Activated T-cell treated with anti-CD3 and anti-CD28 coated beads, Interleukin-2, amount 50 U/mL, for 72 hours (primary cell): ENCODE results near the gene DNAI2. TPM values are rescaled to one million over a fixed set of nuclear protein-coding genes. Genes with fewer than 3 reads are reported as not detected.

Source experiments
- ATAC-seq, 2 donors: fragments of 150-1000 bp; cut with Tn5 transposase; replicated peaks in 1 of 2; 2 replicates each; pipeline ENCODE4 v1.10.0; 2021; ENCODE audit warnings: moderate library complexity in 2 of 2, mild to moderate bottlenecking in 1 of 2
- DNase-seq, 2 donors: peaks; one replicate each; pipeline ENCODE4 v3.0.0; 2021 to 2022; ENCODE audit warnings: mixed read lengths in 1 of 2
- H3K27ac Mint-ChIP-seq: one replicate; pipeline ENCODE4 v1.8.0; 2022; ENCODE audit warnings: mild to moderate bottlenecking, moderate library complexity, mixed read lengths
- H3K27me3 Mint-ChIP-seq: one replicate; pipeline ENCODE4 v1.8.0; 2022; ENCODE audit warnings: low read depth, mixed read lengths
- H3K36me3 Mint-ChIP-seq, 2 donors: one replicate each; pipeline ENCODE4 v1.8.0; 2022; ENCODE audit warnings: mixed read lengths in 2 of 2, mild to moderate bottlenecking in 1 of 2; ENCODE audit not compliant: insufficient read depth in 2 of 2
- H3K4me1 Mint-ChIP-seq: one replicate; pipeline ENCODE4 v1.8.0; 2022; ENCODE audit warnings: low read depth, mixed read lengths
- H3K4me3 Mint-ChIP-seq, 2 donors: one replicate each; pipeline ENCODE4 v1.8.0; 2022; ENCODE audit warnings: mild to moderate bottlenecking in 2 of 2, mixed read lengths in 2 of 2, moderate library complexity in 2 of 2
- H3K9me3 Mint-ChIP-seq, 2 donors: one replicate each; pipeline ENCODE4 v1.8.0; 2022; ENCODE audit warnings: mixed read lengths in 2 of 2
- total RNA-seq, 2 donors: library from RNA; stranded (reverse); gene quantifications; one replicate each; pipeline ENCODE4 v1.2.3, GENCODE V29; 2022

DNAI2 gene
- total RNA-seq, 2 donors from 2014 or later: 1.4 TPM

DNA sequence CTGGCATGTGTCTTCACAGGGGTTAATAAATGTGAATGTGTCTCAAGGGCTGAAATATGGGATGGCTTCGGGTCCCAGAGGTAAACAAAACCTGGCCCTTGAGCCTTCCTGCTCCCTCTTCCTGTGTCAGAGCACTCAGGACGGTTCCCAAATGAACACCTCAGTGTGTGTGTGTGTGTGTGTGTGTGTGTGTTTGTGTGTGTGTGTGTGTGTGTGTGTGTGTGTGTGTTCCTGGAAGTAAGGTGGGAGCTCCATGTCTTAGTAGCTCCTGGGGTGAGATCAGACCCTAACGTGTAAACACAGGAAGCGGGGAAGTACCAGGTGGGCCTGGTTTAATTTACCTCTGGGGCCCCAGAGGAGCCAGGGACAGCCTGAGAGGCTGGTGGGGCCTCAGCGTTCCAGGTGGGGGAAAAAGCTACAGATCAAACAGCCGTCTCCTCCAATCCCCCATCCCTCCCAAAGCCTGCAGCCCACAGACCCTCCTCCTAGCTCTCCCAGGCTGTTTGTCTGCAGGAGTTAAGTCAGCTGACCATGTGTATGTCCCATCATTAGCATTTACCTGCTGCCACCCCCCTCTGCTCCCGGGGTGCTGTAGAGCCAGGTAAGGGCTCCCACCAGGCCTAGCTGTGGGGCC is 58.1 kb downstream of the DNAI2 start:
- no peak overlapping the region for H3K27ac Mint-ChIP-seq
- H3K9me3 Mint-ChIP-seq: no peaks in the 10 kb centered on the region
- H3K4me1 Mint-ChIP-seq: no peaks in the 10 kb centered on the region
- DNase-seq: no peak
- peaks cover 5% of the 10 kb centered on the region for H3K27me3 Mint-ChIP-seq
- H3K4me3 Mint-ChIP-seq: no peak overlapping the region
- H3K36me3 Mint-ChIP-seq: no peaks in the 10 kb centered on the region
- ATAC-seq: no peak

GRCh38 chr17:74332763-74333283 is 58.8 kb downstream of the DNAI2 start:
- H3K4me1 Mint-ChIP-seq: no peaks in the 10 kb centered on the region
- no peak for DNase-seq
- no peaks in the 10 kb centered on the region for H3K27me3 Mint-ChIP-seq
- no peak overlapping the region for H3K27ac Mint-ChIP-seq
- ATAC-seq: no peak
- no peaks in the 10 kb centered on the region for H3K9me3 Mint-ChIP-seq
- no peak overlapping the region for H3K4me3 Mint-ChIP-seq
- no peaks in the 10 kb centered on the region for H3K36me3 Mint-ChIP-seq

DNA sequence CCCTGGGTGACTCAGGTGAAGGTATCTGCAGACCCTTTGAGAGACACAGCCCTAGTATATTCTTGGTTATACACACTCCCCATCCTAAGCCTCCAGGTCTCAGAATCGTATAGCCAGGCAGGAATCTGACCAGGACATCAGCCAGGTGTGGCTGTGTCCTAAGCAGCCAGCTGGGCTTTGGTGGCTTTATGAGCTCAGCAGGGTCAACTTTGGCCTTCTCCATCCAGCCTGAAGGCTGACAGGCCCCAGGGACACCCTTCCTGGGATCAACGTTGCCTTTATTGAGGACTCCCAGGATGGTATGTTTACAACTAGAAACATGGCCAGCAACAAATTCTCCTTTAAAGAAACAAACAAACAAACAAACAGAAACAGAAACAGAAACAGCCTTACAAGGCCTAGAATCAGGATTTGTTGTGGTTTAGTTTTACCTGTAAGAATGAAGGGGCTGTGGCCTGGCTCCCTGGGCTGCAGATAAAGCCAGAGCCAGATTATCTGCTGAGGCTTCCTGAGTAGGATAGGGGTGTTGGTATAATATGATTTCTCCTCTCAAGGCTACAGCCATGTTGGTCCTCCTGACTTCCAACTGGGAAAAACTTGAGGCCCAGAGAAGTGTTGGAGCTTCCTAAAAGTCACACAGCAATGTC is 60.5 kb downstream of the DNAI2 start:
- Mint-ChIP-seq H3K4me1 (no peaks in the 10 kb centered on the region), H3K36me3 (no peaks in the 10 kb centered on the region), H3K9me3 (no peaks in the 10 kb centered on the region), H3K27me3 (no peaks in the 10 kb centered on the region), H3K4me3 (no peak overlapping the region), H3K27ac (no peak overlapping the region)
- DNase-seq: no peak
- no peak for ATAC-seq

GRCh38 chr17:74335529-74336062 is 61.6 kb downstream of the DNAI2 start:
- Mint-ChIP-seq H3K27me3 (no peaks in the 10 kb centered on the region), H3K36me3 (no peaks in the 10 kb centered on the region), H3K4me3 (no peak overlapping the region), H3K9me3 (no peaks in the 10 kb centered on the region), H3K27ac (no peak overlapping the region), H3K4me1 (no peaks in the 10 kb centered on the region)
- ATAC-seq: no peak
- DNase-seq: no peak

DNA sequence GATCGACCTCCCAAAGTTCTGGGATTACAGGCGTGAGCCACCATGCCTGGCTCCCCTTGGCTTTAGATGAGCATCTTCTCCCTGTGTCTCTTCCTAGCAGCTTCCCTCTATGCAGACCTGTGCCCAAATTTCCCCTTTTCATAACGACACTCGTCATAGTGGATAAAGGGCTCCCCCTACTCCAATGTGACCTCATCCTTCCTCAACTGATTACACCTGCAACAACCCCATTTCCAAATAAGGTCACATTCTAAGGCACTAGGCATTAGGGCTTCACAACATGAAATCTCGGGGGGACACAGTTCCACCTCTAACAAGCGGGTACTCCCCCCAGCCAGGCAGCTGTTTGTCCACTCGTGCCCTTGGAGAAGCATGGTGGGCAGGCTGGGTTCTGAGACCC is 62.3 kb downstream of the DNAI2 start:
- Mint-ChIP-seq H3K36me3 (no peaks in the 10 kb centered on the region), H3K4me3 (no peak overlapping the region), H3K27ac (no peak overlapping the region), H3K4me1 (no peaks in the 10 kb centered on the region), H3K27me3 (no peaks in the 10 kb centered on the region), H3K9me3 (no peaks in the 10 kb centered on the region)
- DNase-seq: no peak
- ATAC-seq: no peak

DNA sequence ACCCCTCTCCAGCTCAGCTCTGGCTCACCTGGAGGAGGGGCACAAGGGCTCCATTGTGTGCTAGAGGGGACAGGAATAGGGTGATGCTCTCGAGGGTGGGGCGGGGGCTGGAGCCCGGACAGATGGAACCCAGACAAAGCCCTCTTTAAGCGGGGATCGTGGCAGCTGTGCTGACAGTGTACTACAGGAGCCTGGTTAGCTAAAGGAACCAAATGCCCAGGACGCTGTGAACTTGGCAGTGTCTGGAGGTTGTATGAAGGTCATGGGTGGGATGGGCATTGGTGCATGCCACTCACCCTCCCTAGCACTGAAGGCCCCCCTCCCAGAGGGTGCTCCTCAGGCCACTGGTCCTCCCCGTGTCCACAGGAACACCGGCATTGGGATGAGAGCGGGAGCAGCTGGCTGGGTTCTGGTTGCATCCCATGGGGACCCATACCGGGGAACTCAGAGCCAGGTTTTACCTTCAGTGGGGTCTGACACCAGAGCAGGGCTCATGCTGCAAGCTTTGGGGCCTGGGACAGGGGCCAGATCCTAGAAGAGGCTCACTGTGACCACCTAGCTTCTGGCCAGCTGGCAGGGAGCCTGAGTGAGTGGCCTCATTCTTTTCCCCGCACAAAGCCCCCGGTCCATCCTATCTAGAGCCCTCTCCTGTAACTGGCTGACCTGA is 63.9 kb downstream of the DNAI2 start:
- Mint-ChIP-seq H3K36me3 (no peaks in the 10 kb centered on the region), H3K4me1 (no peaks in the 10 kb centered on the region), H3K4me3 (no peak overlapping the region), H3K27me3 (no peaks in the 10 kb centered on the region), H3K27ac (no peak overlapping the region), H3K9me3 (no peaks in the 10 kb centered on the region)
- ATAC-seq: no peak
- no peak for DNase-seq

- no peak for ATAC-seq
- no peaks in the 10 kb centered on the region for H3K27me3 Mint-ChIP-seq
- no peak overlapping the region for H3K27ac Mint-ChIP-seq
- H3K4me3 Mint-ChIP-seq: no peak overlapping the region
- H3K36me3 Mint-ChIP-seq: no peaks in the 10 kb centered on the region
- no peaks in the 10 kb centered on the region for H3K9me3 Mint-ChIP-seq
- H3K4me1 Mint-ChIP-seq: no peaks in the 10 kb centered on the region
- DNase-seq: no peak
These were observed 65.6 kb downstream of the DNAI2 start for GRCh38 chr17:74339537-74340195.

DNA sequence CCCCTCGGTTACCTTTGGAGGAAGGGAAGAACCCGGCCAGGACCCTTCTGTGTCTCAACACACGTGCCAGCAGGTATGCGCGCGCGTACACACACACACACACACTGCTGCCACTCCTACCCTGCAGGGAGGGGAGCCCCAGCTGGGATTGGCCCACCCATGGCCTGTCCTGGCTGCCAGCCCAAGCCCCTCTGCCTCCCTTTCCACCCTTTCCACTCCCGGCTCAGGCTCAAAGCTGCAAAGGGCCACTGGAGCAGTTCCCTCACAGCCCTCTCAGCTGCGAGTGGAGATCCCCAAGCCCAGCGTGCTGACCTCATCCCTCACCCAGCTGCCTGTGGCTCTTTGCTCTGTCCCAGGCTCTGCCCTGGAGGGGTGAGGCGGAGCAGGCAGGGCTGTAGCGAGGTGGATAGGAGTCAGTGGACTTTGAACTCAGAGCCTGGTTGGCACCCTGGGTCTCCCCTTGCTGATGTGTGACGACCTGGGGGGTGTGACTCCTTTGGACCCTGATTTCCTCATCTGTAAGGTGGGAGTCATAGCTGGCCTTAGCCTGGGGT is 66.5 kb downstream of the DNAI2 start:
- DNase-seq: no peak
- H3K27me3 Mint-ChIP-seq: no peaks in the 10 kb centered on the region
- H3K9me3 Mint-ChIP-seq: no peaks in the 10 kb centered on the region
- H3K4me1 Mint-ChIP-seq: no peaks in the 10 kb centered on the region
- no peak overlapping the region for H3K4me3 Mint-ChIP-seq
- H3K36me3 Mint-ChIP-seq: no peaks in the 10 kb centered on the region
- no peak for ATAC-seq
- H3K27ac Mint-ChIP-seq: no peak overlapping the region

DNA sequence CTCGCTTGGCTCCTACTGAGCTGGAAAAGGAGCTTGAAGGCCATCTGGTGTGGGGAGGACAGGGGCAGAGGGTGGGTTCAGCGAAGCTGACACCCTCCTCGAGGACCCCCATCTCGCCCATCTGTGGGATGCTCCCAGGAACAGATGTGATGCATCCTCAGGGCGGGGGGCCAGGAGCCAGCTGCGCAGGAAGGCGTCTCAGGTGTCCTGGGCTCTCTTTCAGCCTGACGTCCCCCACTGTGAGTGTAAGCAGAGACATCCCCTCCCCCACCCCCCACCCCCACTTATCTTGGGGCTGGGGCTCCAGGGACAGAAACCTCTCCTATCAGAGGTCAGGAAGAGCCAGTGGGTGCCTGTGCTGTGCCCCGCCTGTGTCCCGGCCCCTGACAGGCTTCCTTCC is 68.2 kb downstream of the DNAI2 start:
- Mint-ChIP-seq H3K27me3 (no peaks in the 10 kb centered on the region), H3K4me3 (no peak overlapping the region), H3K36me3 (no peaks in the 10 kb centered on the region), H3K4me1 (no peaks in the 10 kb centered on the region), H3K27ac (no peak overlapping the region), H3K9me3 (no peaks in the 10 kb centered on the region)
- DNase-seq (no peak), ATAC-seq (no peak)

- ATAC-seq (no peak), DNase-seq (no peak)
- Mint-ChIP-seq H3K9me3 (no peaks in the 10 kb centered on the region), H3K4me3 (no peak overlapping the region), H3K27me3 (peaks cover 4% of the 10 kb centered on the region), H3K36me3 (no peaks in the 10 kb centered on the region), H3K4me1 (no peaks in the 10 kb centered on the region), H3K27ac (no peak overlapping the region)
These were observed 69.1 kb downstream of the DNAI2 start for GRCh38 chr17:74343121-74343520.

- Mint-ChIP-seq H3K4me3 (no peak overlapping the region), H3K27ac (no peak overlapping the region), H3K9me3 (no peaks in the 10 kb centered on the region), H3K4me1 (no peaks in the 10 kb centered on the region), H3K27me3 (peaks cover 10% of the 10 kb centered on the region), H3K36me3 (no peaks in the 10 kb centered on the region)
- no peak for ATAC-seq
- no peak for DNase-seq
These were observed 69.7 kb downstream of the DNAI2 start for GRCh38 chr17:74343526-74344284.

GRCh38 chr17:74344658-74345057 is 70.6 kb downstream of the DNAI2 start:
- H3K4me1 Mint-ChIP-seq: no peaks in the 10 kb centered on the region
- no peaks in the 10 kb centered on the region for H3K9me3 Mint-ChIP-seq
- no peaks in the 10 kb centered on the region for H3K36me3 Mint-ChIP-seq
- H3K27ac Mint-ChIP-seq: no peak overlapping the region
- H3K4me3 Mint-ChIP-seq: no peak overlapping the region
- H3K27me3 Mint-ChIP-seq: peaks cover 14% of the 10 kb centered on the region
- ATAC-seq (no peak), DNase-seq (no peak)
